Left kidney (tissue), 2 donors: ENCODE measurements around the gene PEAK1. TPM values are rescaled to one million over a fixed set of nuclear protein-coding genes. Genes with fewer than 3 reads are reported as not detected.
A peak's percentile ranks its signal among the peaks of the same experiment; 100 is the strongest.
"Not testable (repeated sequence)": the region's sequence is repeated elsewhere in the genome, so short reads cannot be mapped to it uniquely, and the experiment has no call there.

Experiments used
- DNase-seq: peaks from one replicate; pipeline ENCODE4 v3.0.0-alpha.2; 2013
- polyA plus RNA-seq: library from polyadenylated mRNA; unstranded; fragments of 120-200 nt; gene quantifications from one replicate; pipeline ENCODE4 v1.2.1, GENCODE V29; 2013; ENCODE audit not compliant: insufficient read length

Gene PEAK1
- polyA plus RNA-seq, 1 donor, result 40.5 TPM

DNA sequence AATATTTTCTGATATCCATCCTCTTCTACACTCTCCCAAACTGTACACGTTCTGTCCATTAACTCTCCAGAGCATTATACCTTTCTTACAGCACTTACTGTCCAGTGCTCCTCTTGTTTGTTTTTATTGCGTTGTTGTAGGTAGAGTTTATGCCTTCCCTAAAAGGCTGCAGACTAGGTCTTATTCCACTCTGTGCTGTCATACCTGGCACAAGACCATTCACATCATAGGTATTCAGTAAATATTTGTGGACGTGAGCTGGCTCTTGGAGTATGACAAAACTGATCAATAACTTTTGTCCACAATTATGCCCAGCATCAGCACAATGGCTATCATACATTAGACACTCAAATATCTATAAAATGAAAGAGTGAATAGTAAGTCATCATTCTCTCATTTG lies 5.2 kb upstream of the PEAK1 start:
- DNase-seq, result no peak

- no peak for DNase-seq
These were observed 1.4 kb upstream of the PEAK1 start for GRCh38 chr15:77421370-77421700.

DNA sequence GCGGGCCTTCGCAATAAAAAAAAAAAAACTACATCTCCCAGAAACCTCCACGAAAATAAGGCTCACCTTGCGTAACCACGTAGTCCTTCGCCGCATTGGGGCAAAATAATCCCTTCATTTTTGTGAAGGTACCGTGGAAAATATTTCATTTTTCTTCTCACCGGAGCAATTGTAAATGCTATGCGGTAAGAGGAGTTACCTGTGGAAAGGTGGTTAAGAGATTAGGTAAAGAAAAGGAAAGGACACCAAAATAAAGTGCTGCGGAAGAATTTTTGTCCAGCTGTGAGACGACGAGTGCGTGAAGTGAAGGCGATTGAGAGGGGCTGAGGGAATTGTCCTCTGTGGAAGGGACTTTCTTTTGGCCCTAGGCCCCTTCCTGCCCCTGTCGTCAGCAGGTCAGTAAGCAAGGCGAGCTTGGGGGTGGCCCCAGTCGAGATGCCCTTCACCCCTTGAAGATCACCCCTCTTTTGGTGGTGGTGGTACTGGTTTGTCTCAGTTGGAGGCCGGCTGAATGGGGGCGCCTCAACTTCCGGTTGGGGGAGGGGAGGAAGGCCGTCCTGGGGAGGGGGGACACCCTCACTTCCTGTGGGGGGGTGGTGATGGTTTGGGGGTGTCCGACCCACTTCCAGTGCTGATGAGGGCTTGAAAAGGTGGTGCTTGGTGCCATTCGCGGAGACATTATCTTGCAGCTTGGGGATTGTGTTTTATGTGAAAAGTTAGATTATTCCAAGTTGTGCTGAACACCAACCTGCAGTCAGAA lies 886 bp upstream of the PEAK1 start, which contains the start of gene HMG20A:
HMG20A (plus strand) TSS at position 279 of the 760 bp plus-strand sequence. CDS start 37,520 bp downstream, outside the sequence.
- DNase-seq, result peak; percentile 91

GRCh38 chr15:77418966-77419835 lies 703 bp downstream of the PEAK1 start:
- peak; percentile 42 for DNase-seq

- no peak for DNase-seq
These were observed 1.4 kb downstream of the PEAK1 start for GRCh38 chr15:77418391-77418965.

- DNase-seq, result no peak
These were observed 2.3 kb downstream of the PEAK1 start for GRCh38 chr15:77417602-77418001.

- DNase-seq, result no peak
These were observed 3.0 kb downstream of the PEAK1 start for GRCh38 chr15:77416954-77417353.

GRCh38 chr15:77416148-77416455 lies 3.8 kb downstream of the PEAK1 start:
- no peak for DNase-seq

DNA sequence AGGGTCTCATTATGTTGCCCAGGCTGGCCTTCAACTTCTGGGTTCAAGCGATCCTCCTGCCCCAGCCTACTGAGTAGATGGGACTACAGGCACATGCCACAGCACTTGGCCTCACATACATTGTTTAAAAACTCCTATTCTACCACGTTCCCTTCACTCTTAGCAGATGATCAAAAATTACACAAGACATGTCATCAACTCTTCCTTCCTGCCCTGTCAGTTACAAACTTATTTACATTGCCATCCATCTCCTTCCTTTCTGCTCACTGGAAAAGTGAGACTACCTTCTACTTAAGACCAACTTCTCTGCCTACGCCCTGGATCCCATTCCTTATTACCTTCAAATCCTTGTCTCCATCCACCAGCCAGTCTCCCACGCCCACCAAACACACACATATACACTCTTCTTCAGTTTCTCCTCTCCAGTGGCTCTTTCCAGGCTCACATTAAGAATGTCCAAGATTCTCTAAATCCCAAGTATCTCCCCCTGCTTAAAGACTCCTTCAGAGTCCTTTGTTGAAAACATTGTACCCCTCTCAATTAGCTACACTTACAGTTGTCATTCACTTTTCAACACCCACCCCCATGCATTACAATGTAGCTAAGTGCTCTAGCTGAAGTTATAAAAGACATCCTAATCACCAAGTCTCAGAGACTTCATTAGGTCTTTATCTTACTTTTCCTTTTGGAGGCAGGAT lies 4.3 kb downstream of the PEAK1 start:
- DNase-seq, result no peak

DNA sequence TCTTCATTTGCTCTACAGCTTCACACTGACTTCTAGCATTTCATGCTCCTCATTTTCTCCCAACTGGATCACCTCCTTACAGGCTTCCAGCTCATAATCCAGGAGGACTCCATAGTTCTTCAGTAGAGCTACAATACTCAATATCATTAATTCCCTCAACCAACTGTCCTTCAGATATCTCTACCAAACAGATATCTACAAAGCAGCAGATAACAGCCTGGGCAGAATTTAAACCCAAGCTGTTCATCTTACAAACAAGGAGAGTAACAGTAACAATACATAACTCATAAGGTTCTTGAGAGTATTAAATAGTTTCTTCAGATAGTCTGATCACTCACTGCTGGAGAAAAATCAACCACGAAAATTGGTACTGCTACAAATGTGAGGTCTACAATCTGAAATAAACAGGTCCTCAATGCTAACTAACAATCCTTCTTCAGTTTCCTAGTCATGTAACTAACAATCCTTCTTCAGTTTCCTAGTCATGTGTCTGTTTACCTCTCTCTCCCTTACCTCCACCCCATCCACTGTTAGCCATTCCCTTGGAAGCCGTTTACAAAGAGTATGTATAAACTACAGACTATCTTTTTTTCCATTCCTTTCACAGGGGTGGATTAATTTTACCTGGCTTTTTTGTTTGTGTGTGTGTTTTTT lies 5.0 kb downstream of the PEAK1 start:
- DNase-seq, result no peak

DNA sequence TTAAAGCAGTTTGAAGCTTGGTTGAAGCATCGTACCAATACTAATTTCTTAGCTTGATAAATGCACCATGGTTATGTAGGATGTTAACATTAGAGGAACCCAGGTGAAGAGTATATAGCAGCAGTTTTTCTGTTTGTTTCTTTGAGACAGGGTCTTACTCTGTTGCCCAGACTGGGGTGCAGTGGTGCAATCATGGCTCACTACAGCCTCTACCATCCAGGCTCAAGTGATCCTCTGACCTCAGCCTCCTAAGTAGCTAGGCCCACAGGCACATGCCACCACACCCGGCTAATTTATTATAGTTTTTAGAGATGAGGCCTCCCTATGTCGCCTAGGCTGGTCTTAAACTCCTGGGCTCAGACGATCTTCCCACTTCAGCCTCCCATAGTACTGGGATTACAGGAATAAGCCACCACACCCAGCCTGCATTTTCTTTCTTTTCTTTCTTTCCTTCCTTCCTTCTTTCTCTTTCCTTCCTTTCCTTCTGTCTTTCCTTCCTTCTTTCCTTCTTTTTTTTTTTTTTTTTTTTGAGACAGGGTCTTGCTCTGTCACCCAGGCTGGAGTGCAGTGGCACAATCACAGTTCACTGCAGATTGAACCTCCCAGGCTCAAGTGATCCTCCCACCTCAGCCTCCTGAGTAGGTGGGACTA lies 6.1 kb downstream of the PEAK1 start:
- no peak for DNase-seq

GRCh38 chr15:77412972-77413698 lies 6.8 kb downstream of the PEAK1 start:
- no peak for DNase-seq

DNA sequence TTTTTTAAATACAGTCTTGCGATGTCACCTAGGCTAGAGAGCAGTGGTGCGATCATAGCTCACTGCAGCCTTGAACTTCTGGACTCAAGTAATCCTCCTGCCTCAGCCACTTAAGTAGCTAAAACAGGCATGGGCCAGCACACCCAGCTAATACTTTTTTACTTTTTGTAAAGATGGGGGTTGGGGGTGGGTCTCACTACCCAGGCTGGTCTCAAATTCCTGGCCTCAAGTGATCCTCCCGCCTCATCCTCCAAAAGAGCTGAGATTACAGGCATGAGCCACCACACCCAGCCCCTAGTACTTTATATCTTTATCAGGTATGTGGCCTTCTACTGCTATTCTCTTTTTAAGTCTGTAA lies 8.3 kb downstream of the PEAK1 start:
- no peak for DNase-seq

DNA sequence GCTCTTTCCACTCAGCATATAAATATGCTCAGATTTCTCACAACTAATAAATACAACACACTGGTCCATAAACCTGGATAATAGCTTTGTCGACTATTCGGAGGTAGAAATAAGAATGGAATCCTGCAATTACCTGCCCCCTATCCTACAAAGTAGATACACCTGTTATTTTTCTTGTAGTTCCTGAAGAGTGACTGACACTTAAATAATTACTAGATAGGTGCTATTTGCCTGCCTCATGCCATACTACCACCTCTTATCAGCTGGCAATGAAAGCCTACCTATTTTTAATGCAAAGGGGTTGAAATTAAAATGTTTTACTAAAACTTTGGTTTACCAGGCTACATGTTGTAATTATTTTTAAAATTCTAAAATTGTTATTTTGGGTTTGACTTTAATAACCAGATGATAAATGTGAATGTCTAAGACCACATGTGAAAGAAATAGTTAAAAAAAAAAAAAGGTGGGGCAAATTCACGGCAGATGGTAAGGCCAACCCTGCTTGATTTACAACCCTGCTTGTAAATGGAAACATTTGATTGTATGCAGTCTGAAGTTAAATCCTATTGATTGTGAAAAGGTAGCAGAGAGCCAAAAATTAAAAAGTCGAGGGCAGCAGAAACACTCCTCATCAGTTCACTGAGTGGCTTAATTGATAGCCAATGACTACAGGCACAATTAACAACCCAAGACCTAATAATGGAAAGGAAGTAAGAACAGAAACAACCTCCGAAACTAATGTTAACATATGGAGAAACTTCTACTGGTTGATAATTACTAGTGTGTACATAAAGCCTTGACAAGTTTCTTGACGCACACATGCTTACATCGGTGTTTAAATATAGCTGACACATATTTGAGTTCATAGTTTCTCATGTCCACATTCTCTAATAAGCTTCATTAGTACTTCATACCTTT lies 8.9 kb downstream of the PEAK1 start:
- no peak for DNase-seq

DNA sequence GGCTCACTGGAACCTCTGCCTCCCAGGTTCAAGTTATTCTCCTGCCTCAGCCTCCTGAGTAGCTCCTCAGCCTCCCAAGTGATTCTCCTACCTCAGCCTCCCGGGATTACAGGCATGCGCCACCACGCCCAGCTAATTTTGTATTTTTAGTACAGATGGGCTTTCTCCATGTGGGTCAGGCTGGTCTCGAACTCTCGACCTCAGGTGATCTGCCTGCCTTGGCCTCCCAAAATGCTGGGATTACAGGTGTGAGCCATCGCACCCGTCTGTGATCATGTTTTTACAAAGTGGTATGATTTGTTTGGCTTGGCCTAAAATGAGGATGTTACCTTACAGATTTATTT lies 9.8 kb downstream of the PEAK1 start:
- not testable (repeated sequence) for DNase-seq

GRCh38 chr15:77409259-77410156 lies 10.4 kb downstream of the PEAK1 start:
- no peak for DNase-seq

DNA sequence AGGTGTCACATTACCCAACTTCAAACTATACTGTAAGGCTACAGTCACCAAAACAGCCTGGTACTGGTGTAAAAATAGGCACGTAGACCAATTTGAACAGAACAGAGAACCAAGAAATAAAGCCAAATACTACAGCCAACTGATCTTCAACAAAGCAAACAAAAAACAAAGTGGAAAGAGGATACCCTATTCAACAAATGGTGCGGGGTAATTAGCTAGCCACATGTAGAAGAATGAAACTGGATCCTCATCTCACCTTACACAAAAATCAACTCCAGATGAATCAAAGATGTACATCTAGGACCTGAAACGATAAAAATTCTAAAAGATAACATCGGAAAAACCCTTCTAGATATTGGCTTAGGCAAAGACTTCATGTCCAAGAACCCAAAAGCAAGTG lies 13.1 kb downstream of the PEAK1 start:
- DNase-seq, result no peak

- not testable (repeated sequence) for DNase-seq
These were observed 13.6 kb downstream of the PEAK1 start for GRCh38 chr15:77406173-77406759.
